Measurements from ENCODE around the gene CDC20. TPM values are rescaled to one million over a fixed set of nuclear protein-coding genes. Genes with fewer than 3 reads are reported as not detected.
A peak's percentile ranks its signal among the peaks of the same experiment; 100 is the strongest.
"Not testable (repeated sequence)": the region's sequence is repeated elsewhere in the genome, so short reads cannot be mapped to it uniquely, and the experiment has no call there.

Gene CDC20
- total RNA-seq, 2 donors from 2014 or later = 0.34 to 1.4 TPM

DNA sequence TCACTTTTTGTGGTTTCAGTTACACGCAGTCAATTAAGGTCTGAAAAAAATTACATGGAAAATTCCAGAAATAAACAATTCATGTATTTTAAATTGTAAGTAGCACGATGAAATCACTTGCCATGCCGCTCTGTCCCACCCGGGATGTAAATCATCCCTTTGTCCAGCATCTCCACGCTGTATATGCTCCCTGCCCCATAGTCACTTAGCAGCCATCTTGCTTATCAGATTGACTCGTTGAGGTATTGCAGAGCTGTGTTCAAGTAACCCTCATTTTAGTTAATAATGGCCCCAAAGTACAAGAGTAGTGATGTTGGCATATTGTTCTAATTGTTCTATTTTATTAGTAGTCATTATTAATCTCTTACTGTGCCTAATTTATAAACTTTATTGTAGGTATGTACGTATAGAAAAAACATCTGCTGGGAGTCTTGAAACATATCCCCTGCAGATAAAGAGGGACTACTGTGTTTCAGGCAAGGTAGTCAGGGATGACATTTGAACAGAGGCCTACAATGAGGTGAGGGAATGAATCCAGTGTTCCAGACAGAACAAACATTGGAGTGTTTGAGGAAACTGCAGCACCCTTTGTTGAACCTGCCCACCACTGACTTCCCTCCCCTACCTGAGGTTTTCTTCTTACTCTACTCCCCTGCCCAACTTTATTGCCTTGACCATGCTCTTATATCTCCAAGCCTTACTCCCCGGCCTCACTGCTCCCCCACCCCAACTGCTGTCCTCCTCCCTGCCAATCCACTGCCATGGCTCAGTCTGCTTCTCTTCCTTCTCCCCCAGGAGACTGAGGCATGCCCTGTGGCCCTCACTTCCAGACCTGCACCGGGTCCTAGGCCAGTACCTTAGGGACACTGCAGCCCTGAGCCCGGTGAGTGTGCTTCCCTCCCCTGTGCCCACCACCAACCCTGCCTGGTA is 7.1 kb upstream of the CDC20 start:
- DNase-seq (no peak), ATAC-seq (no peak)
- intact Hi-C loops (cut with DNase I) = no loop called here

DNA sequence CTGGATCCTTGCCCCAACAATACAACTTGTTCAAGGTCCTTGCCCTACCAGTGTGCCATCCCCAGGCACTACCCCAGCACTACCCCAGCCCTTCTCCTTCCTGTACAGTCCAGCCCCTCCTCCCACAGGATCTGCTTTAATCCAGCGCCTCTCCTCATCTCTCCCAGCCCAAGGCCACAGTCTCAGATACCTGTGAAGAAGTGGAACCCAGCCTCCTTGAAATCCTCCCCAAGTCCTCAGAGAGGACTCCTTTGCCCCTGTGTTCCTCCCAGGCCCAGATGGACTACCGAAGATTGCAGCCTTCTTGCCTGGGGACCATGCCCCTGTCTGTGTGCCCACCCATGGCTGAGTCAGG is 6.5 kb upstream of the CDC20 start:
- ATAC-seq = no peak

DNA sequence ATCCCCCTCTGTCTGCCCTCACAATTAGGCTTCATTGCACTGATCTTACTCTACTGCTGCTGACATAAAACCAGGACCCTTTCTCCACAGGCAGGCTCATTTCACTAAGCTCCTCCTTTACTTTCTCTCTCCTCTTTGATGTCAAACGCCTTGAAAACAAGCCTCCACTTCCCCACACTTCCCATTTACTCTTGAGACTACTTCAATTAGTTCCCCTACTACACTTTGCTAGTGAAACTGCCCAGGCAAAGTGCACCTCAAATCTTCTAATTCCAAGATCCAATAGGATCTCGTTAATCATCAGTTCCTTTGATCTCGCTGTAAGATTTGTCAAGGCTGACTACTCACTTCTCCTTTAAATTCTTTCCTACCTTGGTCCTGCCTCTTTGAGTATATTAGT is 5.9 kb upstream of the CDC20 start:
- ATAC-seq = no peak
- intact Hi-C loops (cut with DNase I) = no loop called here
- DNase-seq = no peak

More for the DNA sequence above, 6.5 kb upstream of the CDC20 start:
- intact Hi-C loops (cut with DNase I) = no loop called here
- DNase-seq = no peak

DNA sequence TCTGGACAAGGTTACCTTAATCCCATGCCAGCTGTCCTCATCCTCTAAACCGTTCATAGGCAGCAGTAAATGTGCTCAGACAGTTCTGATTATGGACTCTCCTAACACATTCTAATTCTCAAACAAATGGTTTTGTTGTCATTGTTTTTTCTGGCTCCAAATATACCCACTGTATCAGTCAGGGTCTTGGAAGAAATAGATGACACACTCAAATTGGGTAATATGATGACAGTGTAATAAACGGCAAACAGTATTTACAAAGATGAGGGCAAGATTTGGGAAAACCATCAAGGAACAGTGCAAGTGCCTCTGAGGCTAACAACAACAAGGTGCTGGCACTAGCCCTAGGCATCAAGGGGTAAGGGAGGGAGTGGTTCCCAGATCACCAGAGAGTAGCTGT is 4.3 kb upstream of the CDC20 start:
- DNase-seq (no peak), ATAC-seq (no peak)
- intact Hi-C loops (cut with DNase I) = no loop called here

GRCh38 chr1:43354936-43355335 is 3.8 kb upstream of the CDC20 start:
- ATAC-seq (no peak), DNase-seq (no peak)
- intact Hi-C loops (cut with DNase I) = no loop called here

DNA sequence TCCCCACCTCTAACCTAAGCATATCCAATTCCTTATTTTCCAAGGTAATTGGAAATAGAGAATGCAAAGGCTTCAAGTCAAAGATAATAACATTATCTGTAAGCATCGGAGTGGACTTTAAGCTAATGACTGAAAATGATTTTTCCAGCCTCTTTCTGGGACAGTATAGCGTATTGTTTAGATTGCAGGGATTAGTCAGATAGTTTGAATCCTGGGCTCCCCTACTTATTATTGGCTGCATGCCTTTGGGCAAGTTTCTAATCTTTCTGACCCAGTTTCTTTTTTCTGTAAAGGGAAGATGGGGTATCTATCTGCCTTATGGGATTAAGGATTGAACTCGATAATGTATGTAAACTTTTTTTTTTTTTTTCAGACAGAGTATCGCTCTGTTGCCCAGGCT is 1.5 kb upstream of the CDC20 start:
- intact Hi-C loops (cut with DNase I) = no loop called here
- DNase-seq (no peak), ATAC-seq (no peak)

GRCh38 chr1:43358121-43358745 is 548 bp upstream of the CDC20 start:
- DNase-seq (no peak), ATAC-seq (peak; percentile 22 to 46)
- intact Hi-C loops (cut with DNase I) = no loop called here

GRCh38 chr1:43359696-43360095 is 915 bp downstream of the CDC20 start:
- ATAC-seq (no peak), DNase-seq (no peak)
- intact Hi-C loops (cut with DNase I) = no loop called here

DNA sequence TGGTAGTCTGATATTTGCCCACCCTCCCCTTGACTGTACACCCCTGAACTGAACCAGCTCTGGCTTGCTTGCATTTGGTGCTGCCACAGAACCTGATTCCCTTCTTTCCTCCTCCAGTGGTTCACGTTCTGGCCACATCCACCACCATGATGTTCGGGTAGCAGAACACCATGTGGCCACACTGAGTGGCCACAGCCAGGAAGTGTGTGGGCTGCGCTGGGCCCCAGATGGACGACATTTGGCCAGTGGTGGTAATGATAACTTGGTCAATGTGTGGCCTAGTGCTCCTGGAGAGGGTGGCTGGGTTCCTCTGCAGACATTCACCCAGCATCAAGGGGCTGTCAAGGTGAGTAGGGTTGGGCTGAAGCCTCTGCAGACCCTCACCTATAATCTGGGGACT is 1.8 kb downstream of the CDC20 start:
- DNase-seq = no peak
- intact Hi-C loops (cut with DNase I) = no loop called here

DNA sequence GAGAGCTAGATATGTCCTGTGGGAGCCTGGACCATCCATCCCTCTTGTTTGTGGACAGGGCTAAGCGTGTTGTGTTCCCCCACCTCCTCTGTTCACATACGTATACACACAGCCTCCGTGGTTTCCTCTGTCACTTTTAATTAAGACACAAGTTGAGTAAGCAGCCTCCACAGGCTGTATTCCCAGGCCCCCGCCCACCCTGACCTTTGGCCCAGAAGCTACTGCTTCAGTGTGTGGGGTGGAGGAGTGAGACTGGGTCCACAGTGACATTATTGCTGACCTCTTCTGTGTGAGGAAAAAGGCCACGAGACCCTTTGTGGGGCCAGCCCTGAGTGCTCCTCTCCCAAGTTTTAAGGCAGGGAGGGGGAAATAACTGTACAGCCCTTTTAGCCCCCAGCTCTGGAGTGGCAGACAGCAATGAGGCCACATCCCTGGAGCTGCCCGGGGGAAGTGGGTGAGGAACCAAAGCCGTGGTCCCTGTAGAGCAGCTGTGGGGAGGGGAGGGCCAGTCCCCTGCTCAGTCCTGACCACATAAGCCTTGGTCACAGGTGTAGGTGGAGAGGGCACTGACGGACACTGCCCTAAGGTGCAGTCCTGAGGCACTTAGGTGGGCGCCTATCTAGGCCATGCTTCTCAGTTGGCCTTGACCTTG is 4.6 kb downstream of the CDC20 start:
- intact Hi-C loops (cut with DNase I) = no loop called here
- DNase-seq (no peak), ATAC-seq (no peak)

More for the DNA sequence above, 1.8 kb downstream of the CDC20 start:
- ATAC-seq = no peak

- intact Hi-C loops (cut with DNase I) = no loop called here
- no peak for ATAC-seq
- DNase-seq = no peak
Observed at GRCh38 chr1:43363935-43364525, 5.2 kb downstream of the CDC20 start.

DNA sequence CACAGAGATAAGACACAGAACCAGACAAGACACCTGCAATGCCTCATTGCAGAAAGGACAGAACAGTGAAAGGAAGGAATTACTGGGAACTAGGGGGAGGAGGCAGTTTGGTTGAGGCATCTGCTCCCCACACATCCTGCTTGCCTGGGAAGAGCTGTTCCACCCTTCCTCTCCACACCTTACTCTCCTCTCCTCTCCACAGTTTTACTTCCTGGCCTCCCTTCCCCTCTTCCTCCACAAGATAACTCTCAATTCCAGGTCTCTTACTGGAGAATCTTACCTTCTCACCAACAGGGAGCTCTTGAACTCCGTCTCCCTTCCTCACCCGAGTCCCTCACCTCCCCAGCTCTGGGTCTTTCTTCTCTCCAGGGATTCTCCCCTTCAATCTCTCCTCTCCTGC is 6.9 kb downstream of the CDC20 start:
- intact Hi-C loops (cut with DNase I) = no loop called here
- ATAC-seq (no peak), DNase-seq (no peak)

- no peak for DNase-seq
- ATAC-seq = no peak
- intact Hi-C loops (cut with DNase I) = no loop called here
Observed at GRCh38 chr1:43366179-43366578, 7.4 kb downstream of the CDC20 start.

GRCh38 chr1:43366601-43367025 is 7.8 kb downstream of the CDC20 start:
- intact Hi-C loops (cut with DNase I) = no loop called here
- DNase-seq = no peak
- ATAC-seq = no peak

DNA sequence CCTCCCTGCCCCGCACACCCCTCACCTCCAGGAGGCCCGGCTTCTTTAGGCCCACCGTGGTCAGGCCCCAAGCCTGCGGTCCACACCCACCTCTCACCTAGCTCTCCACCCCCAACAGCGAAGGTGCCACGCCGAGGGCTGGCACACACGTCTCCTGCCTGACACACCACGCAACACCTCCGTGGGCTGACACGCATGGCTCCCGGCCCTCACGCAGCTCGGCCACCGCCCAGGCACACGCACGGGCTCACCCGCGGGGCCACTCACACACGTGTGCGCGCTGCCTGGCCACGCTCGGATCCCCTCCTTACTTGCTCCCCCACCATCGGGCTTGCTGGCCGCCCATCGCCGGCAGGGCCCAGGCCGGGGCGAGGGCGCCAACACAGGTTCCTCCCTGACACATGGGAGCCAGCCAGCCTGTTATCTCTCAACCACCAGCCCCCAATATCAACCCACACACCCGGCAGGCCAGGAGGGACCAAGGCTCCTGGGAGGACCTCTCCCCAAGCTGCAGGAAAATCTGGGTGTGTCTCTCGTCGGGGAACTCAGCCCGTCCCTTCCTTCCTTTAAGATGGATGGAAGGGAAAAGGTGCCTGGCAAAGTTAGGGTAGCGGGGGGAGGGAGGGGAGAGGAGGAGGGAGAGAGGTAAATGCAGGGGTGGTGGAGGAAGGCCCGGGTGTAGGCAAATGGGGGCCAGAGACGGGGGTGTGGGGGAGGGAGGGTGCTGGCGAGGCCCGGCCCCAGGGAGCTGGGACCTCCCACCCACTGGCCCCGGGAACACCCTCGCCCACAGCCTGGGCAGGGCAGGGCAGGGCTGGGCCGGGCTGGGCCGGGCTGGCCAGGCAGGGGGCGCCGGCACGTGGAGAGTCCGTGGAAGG is 8.5 kb downstream of the CDC20 start:
- ATAC-seq (peak; percentile 69 to 83), DNase-seq (peak; percentile 63)
- intact Hi-C loops (cut with DNase I) = no loop called here

DNA sequence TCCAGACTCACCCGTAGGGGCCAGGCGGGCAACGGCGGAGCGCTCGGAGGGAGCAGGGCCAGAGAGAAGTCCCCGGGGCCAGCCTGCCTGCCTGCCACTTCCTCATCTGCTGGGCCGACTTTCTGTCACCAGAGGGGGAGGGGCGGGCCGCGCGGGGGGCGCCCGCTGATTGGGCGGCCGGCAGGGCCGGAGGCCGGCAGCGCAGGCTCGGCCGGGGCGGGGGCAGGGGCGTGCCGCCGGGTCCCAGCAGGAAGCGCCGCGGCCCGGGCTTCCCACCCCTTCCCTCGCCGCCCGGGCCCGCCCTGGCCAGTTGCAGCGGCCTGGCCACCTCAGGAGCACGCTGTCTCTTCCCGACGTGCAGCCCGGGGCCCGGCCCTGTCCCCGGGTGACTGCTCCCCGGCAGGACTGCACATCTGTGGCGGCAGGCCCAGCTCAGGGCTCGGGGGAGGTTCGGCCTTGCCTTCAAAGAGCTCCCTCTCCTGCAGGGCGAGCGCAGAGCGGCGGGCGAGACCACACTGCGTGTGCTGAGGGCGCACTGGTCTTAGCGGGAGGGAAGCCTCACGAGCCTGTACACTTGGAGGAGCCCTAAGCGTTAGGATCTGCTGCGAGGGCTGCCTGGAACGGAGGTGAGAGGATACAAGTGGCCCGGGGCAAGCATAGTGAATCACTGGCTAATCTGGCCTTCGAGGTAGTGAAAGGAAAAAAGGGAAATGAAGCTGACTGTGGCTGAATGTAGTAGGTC is 9.3 kb downstream of the CDC20 start, which contains the start of gene ELOVL1:
Gene ELOVL1, minus strand, starts transcription at position 108 of the 742 bp plus-strand sequence. CDS start 2,402 bp downstream, outside the sequence.
- DNase-seq (peak; percentile 95), ATAC-seq (peak; percentile 95)
- intact Hi-C loops (cut with DNase I) = no loop called here

DNA sequence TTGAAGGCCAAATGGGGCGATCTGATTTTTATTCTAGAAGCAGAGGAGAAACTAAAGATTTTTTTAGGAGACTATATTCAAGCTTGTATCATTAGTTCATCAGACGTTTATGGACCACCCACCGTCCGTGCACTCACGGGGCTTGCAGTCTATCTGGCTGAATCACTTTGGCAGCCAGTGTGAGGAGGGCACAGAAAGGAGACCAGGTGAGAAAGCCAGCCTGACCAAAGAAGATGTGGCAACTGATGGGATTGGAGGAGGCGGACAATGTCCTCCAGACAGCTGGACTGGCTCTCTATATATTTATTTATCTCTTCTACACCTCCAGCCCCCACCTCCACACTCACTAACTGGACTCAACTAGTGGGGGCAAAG is 9.9 kb downstream of the CDC20 start:
- intact Hi-C loops (cut with DNase I) = no loop called here
- no peak for ATAC-seq
- no peak for DNase-seq

- DNase-seq; ATAC-seq; intact Hi-C loops (cut with DNase I): not testable (repeated sequence)
Observed at GRCh38 chr1:43369779-43370178, 11.0 kb downstream of the CDC20 start.

Measured in left cardiac atrium (tissue), 4 donors.